PC-9 (cell line): ENCODE measurements around the gene CHRNG.

Experiments
- CTCF ChIP-seq: fragments of 200-600 bp; sonication (generic); conservative IDR thresholded peaks from 2 replicates; pipeline ENCODE4 v1.6.1; 2017; ENCODE audit warnings: mixed run types, antibody characterized with exemption, mild to moderate bottlenecking, moderate library complexity
- EZH2 ChIP-seq: fragments of 200-600 bp; sonication (generic); IDR thresholded peaks from 2 replicates; pipeline ENCODE4 v1.8.0; 2017; ENCODE audit warnings: antibody characterized with exemption, low read depth

GRCh38 chr2:232537499-232537898 is 2.0 kb upstream of the CHRNG start:
- TF ChIP-seq CTCF = no peak
- TF ChIP-seq EZH2 = no peak
